Epithelial cell of proximal tubule (primary cell): Measurements from ENCODE around the gene RGPD6. TPM values are rescaled to one million over a fixed set of nuclear protein-coding genes. Genes with fewer than 3 reads are reported as not detected.
"Not testable (repeated sequence)": the region's sequence is repeated elsewhere in the genome, so short reads cannot be mapped to it uniquely, and the experiment has no call there.

Source experiments
- DNase-seq: peaks from one replicate; pipeline ENCODE4 v3.0.0-alpha.2; 2011; ENCODE audit warnings: low read depth
- H3K4me3 ChIP-seq: 2 replicates; pipeline ENCODE4 v1.5.1; 2011; ENCODE audit warnings: low read depth, mild to moderate bottlenecking, low read length
- total RNA-seq: library from RNA; depleted of rRNA; stranded (reverse); fragments of >200 nt; gene quantifications from 2 replicates; pipeline ENCODE4 v1.2.3, GENCODE V29; 2015

Gene RGPD6
- 15.0 and 18.8 TPM in 2 replicates for total RNA-seq

GRCh38 chr2:110576763-110577416 is at the start of gene RGPD6:
TSS of gene RGPD6 (minus strand) at chr2:110577222. CDS start at chr2:110577024, 198 bp downstream.
- not testable (repeated sequence) for DNase-seq

GRCh38 chr2:110619326-110619939 is 42.4 kb upstream of the RGPD6 start:
- H3K4me3 ChIP-seq, DNase-seq: not testable (repeated sequence)

More at GRCh38 chr2:110576763-110577416, at the start of gene RGPD6:
- H3K4me3 ChIP-seq, result not testable (repeated sequence)

GRCh38 chr2:110613927-110614326 is 36.9 kb upstream of the RGPD6 start:
- H3K4me3 ChIP-seq, DNase-seq: not testable (repeated sequence)

- H3K4me3 ChIP-seq, DNase-seq: not testable (repeated sequence)
Measured at GRCh38 chr2:110610613-110611250, 33.7 kb upstream of the RGPD6 start.

GRCh38 chr2:110609843-110610612 is 33.0 kb upstream of the RGPD6 start:
- DNase-seq, H3K4me3 ChIP-seq: not testable (repeated sequence)

GRCh38 chr2:110608788-110609502 is 31.9 kb upstream of the RGPD6 start:
- not testable (repeated sequence) for H3K4me3 ChIP-seq, DNase-seq

- H3K4me3 ChIP-seq, DNase-seq: not testable (repeated sequence)
Measured at GRCh38 chr2:110605057-110605456, 28.0 kb upstream of the RGPD6 start.

GRCh38 chr2:110603917-110604591 is 27.0 kb upstream of the RGPD6 start:
- not testable (repeated sequence) for DNase-seq

GRCh38 chr2:110602139-110602538 is 25.1 kb upstream of the RGPD6 start:
- H3K4me3 ChIP-seq, DNase-seq: not testable (repeated sequence)

More at GRCh38 chr2:110603917-110604591, 27.0 kb upstream of the RGPD6 start:
- not testable (repeated sequence) for H3K4me3 ChIP-seq

GRCh38 chr2:110591973-110592372 is 15.0 kb upstream of the RGPD6 start:
- DNase-seq, result not testable (repeated sequence)

GRCh38 chr2:110589677-110590330 is 12.8 kb upstream of the RGPD6 start:
- H3K4me3 ChIP-seq, DNase-seq: not testable (repeated sequence)

More at GRCh38 chr2:110591973-110592372, 15.0 kb upstream of the RGPD6 start:
- H3K4me3 ChIP-seq, result not testable (repeated sequence)

- H3K4me3 ChIP-seq, DNase-seq: not testable (repeated sequence)
Measured at GRCh38 chr2:110588520-110588919, 11.5 kb upstream of the RGPD6 start.

- not testable (repeated sequence) for H3K4me3 ChIP-seq, DNase-seq
Measured at GRCh38 chr2:110579216-110579965, 2.4 kb upstream of the RGPD6 start.

- H3K4me3 ChIP-seq, result not testable (repeated sequence)
Measured at GRCh38 chr2:110578429-110578828, 1.4 kb upstream of the RGPD6 start.

GRCh38 chr2:110499755-110500377 is 77.2 kb downstream of the RGPD6 start:
- DNase-seq, H3K4me3 ChIP-seq: not testable (repeated sequence)

More at GRCh38 chr2:110578429-110578828, 1.4 kb upstream of the RGPD6 start:
- DNase-seq, result not testable (repeated sequence)

GRCh38 chr2:110496027-110496426 is 81.0 kb downstream of the RGPD6 start:
- DNase-seq, result not testable (repeated sequence)

More at GRCh38 chr2:110496027-110496426, 81.0 kb downstream of the RGPD6 start:
- H3K4me3 ChIP-seq, result not testable (repeated sequence)
